Liver (tissue), 3 donors: ENCODE data around the gene TMBIM1.

Experiments
- ATF3 ChIP-seq: IDR thresholded peaks from 2 replicates; pipeline ENCODE4 v1.6.1; 2016; ENCODE audit warnings: antibody characterized with exemption
- CTCF ChIP-seq: fragments of 150-350 bp; IDR thresholded peaks from 2 replicates; pipeline ENCODE4 v1.5.1; 2017; ENCODE audit warnings: improper control_type of control experiment, low read depth, low read length; ENCODE audit not compliant: missing input control
- EGR1 ChIP-seq, 2 donors: IDR thresholded peaks; 2 replicates each; pipeline ENCODE4 v1.6.1; 2016 to 2018; ENCODE audit warnings: antibody characterized with exemption in 2 of 2, low read depth in 2 of 2
- FOXA1 ChIP-seq: IDR thresholded peaks from 2 replicates; pipeline ENCODE4 v1.6.1; 2016; ENCODE audit warnings: antibody characterized with exemption
- FOXA2 ChIP-seq: IDR thresholded peaks from 2 replicates; pipeline ENCODE4 v1.6.1; 2016; ENCODE audit warnings: antibody characterized with exemption
- MAX ChIP-seq: IDR thresholded peaks from 2 replicates; pipeline ENCODE4 v1.6.1; 2016; ENCODE audit warnings: antibody characterized with exemption
- RAD21 ChIP-seq, 2 donors: IDR thresholded peaks; 2 replicates each; pipeline ENCODE4 v1.6.1; 2016; ENCODE audit warnings: antibody characterized with exemption in 2 of 2, mild to moderate bottlenecking in 2 of 2
- REST ChIP-seq: IDR thresholded peaks from 2 replicates; pipeline ENCODE4 v1.6.1; 2016; ENCODE audit warnings: antibody characterized with exemption, mild to moderate bottlenecking
- RXRA ChIP-seq, 2 donors: IDR thresholded peaks; 2 replicates each; pipeline ENCODE4 v1.6.1; 2017 to 2018; ENCODE audit warnings: antibody characterized with exemption in 2 of 2, mild to moderate bottlenecking in 1 of 2
- TAF1 ChIP-seq: conservative IDR thresholded peaks from 2 replicates; pipeline ENCODE4 v1.6.1; 2016; ENCODE audit warnings: antibody characterized with exemption, mild to moderate bottlenecking
- YY1 ChIP-seq: IDR thresholded peaks from 2 replicates; pipeline ENCODE4 v1.6.1; 2016; ENCODE audit warnings: antibody characterized with exemption, mild to moderate bottlenecking
- donor health status: healthy.
- donor health status: healthy.

GRCh38 chr2:218317835-218318234 lies 25.5 kb upstream of the TMBIM1 start:
- TF ChIP-seq REST (no peak), CTCF (no peak), ATF3 (no peak), MAX (no peak), RAD21 (IDR thresholded peaks at IDR 0.05) (no peak), EGR1 (IDR thresholded peaks at IDR 0.05; ENCODE audit: low read depth in 2 of 2) (no peak), FOXA1 (no peak), RXRA (IDR thresholded peaks at IDR 0.05) (no peak), TAF1 (no peak), YY1 (no peak), FOXA2 (no peak)
